Calu3 (cell line): ENCODE results near the gene PHLDA3. TPM values are rescaled to one million over a fixed set of nuclear protein-coding genes. Genes with fewer than 3 reads are reported as not detected.

Source experiments
- BruUV-seq: library from RNA; stranded (reverse); fragments of 400-500 nt; replicated peaks from 2 replicates; lab custom pipeline; 2021; lab: Mats Ljungman, UMichigan
- CTCF ChIA-PET: fragments of 300-600 bp; sonication (Branson Sonifier 250); formaldehyde crosslinking; loops from one replicate; lab custom pipeline; 2022; ENCODE audit warnings: antibody characterized with exemption; lab: Charles Lee
- DNase-seq: peaks from one replicate; pipeline ENCODE4 v3.0.0; 2022
- H3K27ac Mint-ChIP-seq: one replicate; pipeline ENCODE4 v1.8.0; 2022; ENCODE audit warnings: mixed read lengths; ENCODE audit not compliant: unreplicated experiment
- H3K27me3 Mint-ChIP-seq: one replicate; pipeline ENCODE4 v1.8.0; 2022; ENCODE audit warnings: mixed read lengths; ENCODE audit not compliant: unreplicated experiment
- H3K36me3 Mint-ChIP-seq: one replicate; pipeline ENCODE4 v1.8.0; 2022; ENCODE audit warnings: mild to moderate bottlenecking, moderate library complexity, mixed read lengths; ENCODE audit not compliant: insufficient read depth, unreplicated experiment
- H3K4me1 Mint-ChIP-seq: one replicate; pipeline ENCODE4 v1.8.0; 2022; ENCODE audit warnings: mild to moderate bottlenecking, low read depth, mixed read lengths; ENCODE audit not compliant: unreplicated experiment
- H3K4me3 Mint-ChIP-seq: one replicate; pipeline ENCODE4 v1.8.0; 2022; ENCODE audit warnings: mild to moderate bottlenecking, low read depth, moderate library complexity, mixed read lengths; ENCODE audit not compliant: unreplicated experiment
- H3K9me3 Mint-ChIP-seq: one replicate; pipeline ENCODE4 v1.8.0; 2022; ENCODE audit warnings: low read depth, mixed read lengths; ENCODE audit not compliant: unreplicated experiment
- CTCF ChIP-seq: fragments of 200-600 bp; IDR thresholded peaks from one replicate; pipeline ENCODE4 v1.8.0; 2022; ENCODE audit warnings: antibody characterized with exemption; ENCODE audit not compliant: unreplicated experiment
- intact Hi-C: fragments of 100-400 bp; cut with micrococcal nuclease; formaldehyde crosslinking; loops from one replicate; pipeline ENCODE4 v1.10.0; 2022; ENCODE audit not compliant: unreplicated experiment
- total RNA-seq: library from RNA; stranded (reverse); gene quantifications from 2 replicates; pipeline ENCODE4 v1.2.3, GENCODE V29; 2022

Gene PHLDA3
- total RNA-seq, 1 experiment from 2014 or later: 31.1 TPM

- CTCF ChIA-PET: interaction anchor here (1.3 to 6.3 kb wide), 4 partner anchors 14 to 55 kb away, joined by 3 to 65 read pairs (median 10); no protein-coding TSS in a partner anchor
- H3K9me3 Mint-ChIP-seq: no peaks in the 10 kb centered on the region
- peaks cover 56% of the 10 kb centered on the region for H3K36me3 Mint-ChIP-seq
- no peak for DNase-seq
- H3K4me1 Mint-ChIP-seq: peaks cover 81% of the 10 kb centered on the region
- H3K27ac Mint-ChIP-seq: peak overlapping the region; percentile 96
- BruUV-seq: no TSS peak
- intact Hi-C loops: loop anchor here (2.0 kb wide), 1 partner anchor 18 kb away; no protein-coding TSS in a partner anchor
- TF ChIP-seq CTCF: peak; percentile 37
- peak overlapping the region; percentile 27 for H3K4me3 Mint-ChIP-seq
- H3K27me3 Mint-ChIP-seq: no peaks in the 10 kb centered on the region
Measured at GRCh38 chr1:201463071-201463552, 5.9 kb downstream of the PHLDA3 start.

GRCh38 chr1:201461645-201462441, 7.1 kb downstream of the PHLDA3 start:
- peak overlapping the region; percentile 51 for H3K4me3 Mint-ChIP-seq

GRCh38 chr1:201460814-201461644, 8.0 kb downstream of the PHLDA3 start:
- Mint-ChIP-seq H3K36me3 (peaks cover 41% of the 10 kb centered on the region), H3K27me3 (no peaks in the 10 kb centered on the region), H3K27ac (peak overlapping the region; percentile 96), H3K9me3 (no peaks in the 10 kb centered on the region), H3K4me3 (peak overlapping the region; percentile 51), H3K4me1 (peaks cover 86% of the 10 kb centered on the region)
- CTCF ChIA-PET: interaction anchor here (0.5 to 6.3 kb wide), 8 partner anchors 12 to 867 kb away, joined by 3 to 65 read pairs (median 11); no protein-coding TSS in a partner anchor
- peak; percentile 86 for DNase-seq
- intact Hi-C loops: no loop called here
- no TSS peak for BruUV-seq
- no peak for TF ChIP-seq CTCF

More at GRCh38 chr1:201461645-201462441, 7.1 kb downstream of the PHLDA3 start:
- peak; percentile 96 for DNase-seq
- intact Hi-C loops: loop anchor here (2.0 kb wide), 1 partner anchor 19 kb away; no protein-coding TSS in a partner anchor
- TF ChIP-seq CTCF: no peak
- CTCF ChIA-PET: interaction anchor here (0.5 to 6.3 kb wide), 8 partner anchors 13 to 867 kb away, joined by 3 to 65 read pairs (median 11); no protein-coding TSS in a partner anchor
- Mint-ChIP-seq H3K4me1 (peaks cover 86% of the 10 kb centered on the region), H3K36me3 (peaks cover 46% of the 10 kb centered on the region), H3K27ac (peak overlapping the region; percentile 96), H3K9me3 (no peaks in the 10 kb centered on the region), H3K27me3 (no peaks in the 10 kb centered on the region)
- TSS peak; percentile 96 for BruUV-seq

- no peaks in the 10 kb centered on the region for H3K27me3 Mint-ChIP-seq
- TF ChIP-seq CTCF: no peak
- peaks cover 74% of the 10 kb centered on the region for H3K4me1 Mint-ChIP-seq
- BruUV-seq: no TSS peak
- intact Hi-C loops: no loop called here
- H3K4me3 Mint-ChIP-seq: no peak overlapping the region
- H3K9me3 Mint-ChIP-seq: no peaks in the 10 kb centered on the region
- peaks cover 32% of the 10 kb centered on the region for H3K36me3 Mint-ChIP-seq
- H3K27ac Mint-ChIP-seq: peak overlapping the region; percentile 45
- CTCF ChIA-PET: interaction anchor here (0.5 to 6.3 kb wide), 4 partner anchors 11 to 450 kb away, joined by 4 to 65 read pairs (median 15); no protein-coding TSS in a partner anchor
- no peak for DNase-seq
Measured at GRCh38 chr1:201459775-201460174, 9.2 kb downstream of the PHLDA3 start.
